ENCODE results near the gene ATP1B1.
A peak's percentile ranks its signal among the peaks of the same experiment; 100 is the strongest.

The ATP1B1 gene

DNA sequence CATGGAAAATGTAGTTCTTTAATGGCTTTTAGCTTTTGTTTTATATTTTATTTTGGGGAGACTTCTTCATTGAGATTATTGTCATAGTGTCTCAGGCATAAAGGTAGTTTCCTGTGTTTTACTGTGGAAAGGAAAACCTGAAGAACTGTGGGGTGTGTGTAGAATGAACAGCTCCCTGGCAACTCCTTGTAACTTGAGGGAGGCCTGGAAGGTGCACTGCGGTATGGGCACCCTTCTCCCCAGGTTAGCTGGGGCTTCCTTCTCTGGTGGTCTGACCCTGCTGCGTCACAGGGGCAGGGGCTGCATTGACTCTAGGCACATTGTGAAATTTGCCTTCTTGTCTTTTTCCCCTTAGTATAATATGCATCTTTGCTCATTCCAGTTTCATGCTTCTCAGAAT, 1.7 kb downstream of the ATP1B1 start:
- TF ChIP-seq, protein P1, sequence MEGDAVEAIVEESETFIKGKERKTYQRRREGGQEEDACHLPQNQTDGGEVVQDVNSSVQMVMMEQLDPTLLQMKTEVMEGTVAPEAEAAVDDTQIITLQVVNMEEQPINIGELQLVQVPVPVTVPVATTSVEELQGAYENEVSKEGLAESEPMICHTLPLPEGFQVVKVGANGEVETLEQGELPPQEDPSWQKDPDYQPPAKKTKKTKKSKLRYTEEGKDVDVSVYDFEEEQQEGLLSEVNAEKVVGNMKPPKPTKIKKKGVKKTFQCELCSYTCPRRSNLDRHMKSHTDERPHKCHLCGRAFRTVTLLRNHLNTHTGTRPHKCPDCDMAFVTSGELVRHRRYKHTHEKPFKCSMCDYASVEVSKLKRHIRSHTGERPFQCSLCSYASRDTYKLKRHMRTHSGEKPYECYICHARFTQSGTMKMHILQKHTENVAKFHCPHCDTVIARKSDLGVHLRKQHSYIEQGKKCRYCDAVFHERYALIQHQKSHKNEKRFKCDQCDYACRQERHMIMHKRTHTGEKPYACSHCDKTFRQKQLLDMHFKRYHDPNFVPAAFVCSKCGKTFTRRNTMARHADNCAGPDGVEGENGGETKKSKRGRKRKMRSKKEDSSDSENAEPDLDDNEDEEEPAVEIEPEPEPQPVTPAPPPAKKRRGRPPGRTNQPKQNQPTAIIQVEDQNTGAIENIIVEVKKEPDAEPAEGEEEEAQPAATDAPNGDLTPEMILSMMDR (IDR thresholded peaks at IDR 0.05; ENCODE audit: insufficient read depth, low read depth, low read length, missing control alignments), result no peak
- peak overlapping the region; percentile 25 for H3K4me3 ChIP-seq (ENCODE audit: low read depth, low read length)
- no peak for DNase-seq (ENCODE audit: low read depth)

DNA sequence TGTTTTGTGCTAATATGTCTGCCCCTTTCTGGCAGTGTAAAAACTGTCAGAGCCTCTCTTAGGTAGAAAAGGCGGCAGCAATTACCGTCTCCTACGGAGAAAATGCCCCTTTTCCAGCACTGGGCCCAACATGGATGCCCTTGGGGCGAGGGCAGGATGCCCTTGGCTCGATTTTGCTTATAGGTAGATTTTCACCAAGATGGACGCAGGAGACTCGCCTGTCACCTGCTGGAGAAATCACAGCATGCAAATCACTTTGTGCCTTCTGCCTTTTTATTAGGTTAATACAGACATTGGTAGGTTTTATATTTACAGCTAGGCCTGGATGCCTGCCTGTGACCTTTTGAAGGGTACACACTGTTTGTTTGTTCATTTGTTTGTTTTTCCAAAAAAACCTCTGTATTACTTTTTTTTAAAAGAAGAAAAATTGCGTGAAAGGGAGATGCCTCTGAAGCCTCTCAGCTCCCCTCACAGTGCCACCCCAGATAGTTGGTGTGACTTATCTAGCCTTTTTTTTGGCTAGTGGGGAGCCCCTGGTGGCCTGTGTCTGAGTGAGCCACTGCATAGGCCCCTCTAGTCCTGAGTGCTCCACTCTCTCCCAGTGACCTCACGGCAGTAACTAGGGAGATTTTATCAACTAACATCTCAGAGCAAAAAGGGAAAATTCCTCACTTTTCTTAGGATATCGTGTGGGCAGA, 2.5 kb downstream of the ATP1B1 start:
- TF ChIP-seq, protein P1 (IDR thresholded peaks at IDR 0.05; ENCODE audit: insufficient read depth, low read depth, low read length, missing control alignments), result peak; percentile 23
- DNase-seq (ENCODE audit: low read depth), result peak; percentile 24
- peak overlapping the region; percentile 25; the same call in 1 of the 2 replicates for H3K4me3 ChIP-seq (ENCODE audit: low read depth, low read length)

DNA sequence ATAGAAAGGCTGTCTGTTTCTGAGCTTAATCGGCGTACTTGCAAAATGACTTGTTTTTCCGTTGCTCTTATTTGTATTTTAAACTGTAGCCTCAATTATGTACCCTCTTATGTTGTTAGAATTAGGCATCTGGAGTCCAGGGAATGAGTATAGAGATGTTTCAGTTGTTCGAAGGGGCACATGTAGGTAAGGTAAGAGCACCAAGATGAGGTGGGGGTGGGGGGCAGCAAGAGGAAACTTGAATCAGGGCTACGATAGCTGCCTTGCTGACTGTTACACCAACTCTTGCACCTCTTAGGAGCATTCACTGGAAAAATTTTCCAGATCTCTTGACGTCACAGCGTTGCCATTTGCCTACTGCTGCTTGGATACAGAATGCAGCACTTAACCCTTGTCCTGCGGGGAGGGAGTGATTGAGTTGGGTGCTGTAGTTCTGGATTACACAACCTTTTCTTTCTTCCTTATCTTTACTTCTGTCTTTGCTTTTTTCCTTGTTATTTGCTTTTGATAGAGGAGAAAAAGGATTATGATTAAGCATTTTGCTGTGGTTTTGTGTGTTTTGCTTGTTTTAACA, 3.2 kb downstream of the ATP1B1 start:
- H3K4me3 ChIP-seq (ENCODE audit: low read depth, low read length), result no peak overlapping the region
- no peak for DNase-seq (ENCODE audit: low read depth)
- TF ChIP-seq, protein P1 (IDR thresholded peaks at IDR 0.05; ENCODE audit: insufficient read depth, low read depth, low read length, missing control alignments), result no peak

DNA sequence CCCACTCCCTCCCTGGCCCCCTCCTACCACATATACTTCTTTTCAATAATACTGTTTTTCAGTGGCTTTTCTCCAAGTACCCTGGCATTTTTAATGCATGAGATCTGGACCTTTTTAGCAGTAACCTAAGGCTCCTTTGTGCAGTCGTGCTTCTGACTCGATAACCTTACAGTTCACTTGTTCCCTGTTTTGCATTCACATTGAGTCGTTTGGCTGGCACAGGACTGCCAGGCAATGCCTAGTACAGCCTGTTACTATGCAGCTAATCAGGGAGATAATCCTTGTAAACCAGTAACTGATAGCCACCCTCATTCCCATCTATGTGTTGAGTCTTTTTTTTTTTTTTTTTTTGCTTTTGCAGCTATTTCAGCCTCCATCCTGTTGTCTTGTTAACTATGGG, 3.7 kb downstream of the ATP1B1 start:
- TF ChIP-seq, protein P1 (IDR thresholded peaks at IDR 0.05; ENCODE audit: insufficient read depth, low read depth, low read length, missing control alignments), result no peak
- H3K4me3 ChIP-seq (ENCODE audit: low read depth, low read length), result no peak overlapping the region
- no peak for DNase-seq (ENCODE audit: low read depth)

DNA sequence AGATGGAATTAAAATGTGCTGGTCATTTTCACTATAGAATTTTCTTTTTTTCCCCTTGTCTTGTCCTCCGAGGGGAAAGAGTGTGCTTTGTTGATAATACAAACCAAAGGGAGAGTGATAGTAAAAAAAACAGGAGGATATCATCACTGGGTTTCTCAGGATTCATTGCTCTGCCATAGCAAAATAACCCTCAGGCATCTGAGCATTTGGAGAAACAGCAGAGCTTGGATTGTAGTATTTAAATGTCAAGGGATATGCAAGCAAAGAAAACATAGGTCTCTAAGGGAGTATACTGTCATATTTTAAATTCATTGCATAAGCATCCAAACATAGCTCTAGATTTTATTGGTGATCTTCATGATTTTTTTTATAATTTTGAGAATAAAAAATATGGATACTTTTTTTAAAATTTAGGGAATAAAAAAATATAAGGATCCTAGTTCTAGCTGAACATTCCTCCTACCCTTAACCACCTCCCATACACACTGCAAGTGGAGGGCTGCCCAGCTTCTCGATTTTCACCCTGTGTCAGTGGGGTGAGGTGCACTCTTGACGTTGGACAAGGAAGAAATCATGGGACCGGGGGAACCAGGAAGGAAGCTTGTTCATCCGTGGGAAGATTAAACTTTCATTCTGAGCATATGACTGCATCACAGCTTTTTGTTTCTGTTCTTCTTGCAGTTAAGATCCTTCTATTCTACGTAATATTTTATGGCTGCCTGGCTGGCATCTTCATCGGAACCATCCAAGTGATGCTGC, 4.4 kb downstream of the ATP1B1 start:
- no peak for DNase-seq (ENCODE audit: low read depth)
- no peak overlapping the region for H3K4me3 ChIP-seq (ENCODE audit: low read depth, low read length)

DNA sequence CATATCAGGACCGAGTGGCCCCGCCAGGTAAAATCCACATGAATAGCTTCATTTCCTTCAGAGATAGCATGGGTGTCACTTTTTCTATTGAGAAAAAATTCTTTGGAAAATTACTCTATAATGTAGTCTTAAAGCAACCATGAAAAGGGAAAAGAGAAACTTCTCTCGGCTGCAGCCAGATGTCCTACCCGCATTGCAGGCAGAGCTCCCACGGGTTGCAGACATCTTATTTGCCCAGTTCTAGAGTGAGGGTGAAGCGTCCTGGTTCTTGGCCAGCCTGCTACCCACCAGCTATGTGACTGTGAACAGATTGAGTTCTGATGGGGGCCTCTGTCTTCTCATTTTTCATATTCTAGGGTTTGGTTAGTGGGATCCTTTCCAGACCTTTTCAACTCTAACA, 5.0 kb downstream of the ATP1B1 start:
- TF ChIP-seq, protein P1 (IDR thresholded peaks at IDR 0.05; ENCODE audit: insufficient read depth, low read depth, low read length, missing control alignments), result no peak
- no peak for DNase-seq (ENCODE audit: low read depth)
- H3K4me3 ChIP-seq (ENCODE audit: low read depth, low read length), result no peak overlapping the region

More for the DNA sequence above, 4.4 kb downstream of the ATP1B1 start:
- TF ChIP-seq, protein P1 (IDR thresholded peaks at IDR 0.05; ENCODE audit: insufficient read depth, low read depth, low read length, missing control alignments), result no peak
